HG02588 (cell line): Measurements from ENCODE around the gene RLBP1.

Source experiments
- ATAC-seq: cut with Tn5 transposase; IDR thresholded peaks from one replicate; pipeline ENCODE4 v1.9.1; 2021; ENCODE audit warnings: mild to moderate bottlenecking, moderate library complexity; ENCODE audit not compliant: unreplicated experiment

Gene RLBP1

GRCh38 chr15:89179966-89180875 lies 41.2 kb downstream of the RLBP1 start:
- no peak for ATAC-seq

- ATAC-seq, result no peak
These were observed 42.9 kb downstream of the RLBP1 start for GRCh38 chr15:89178307-89178977.

- ATAC-seq, result no peak
These were observed 43.6 kb downstream of the RLBP1 start for GRCh38 chr15:89177633-89178306.

GRCh38 chr15:89177116-89177515 lies 44.3 kb downstream of the RLBP1 start:
- no peak for ATAC-seq

GRCh38 chr15:89175617-89176191 lies 45.7 kb downstream of the RLBP1 start:
- no peak for ATAC-seq

- ATAC-seq, result no peak
These were observed 46.9 kb downstream of the RLBP1 start for GRCh38 chr15:89174476-89174875.

GRCh38 chr15:89172921-89173320 lies 48.5 kb downstream of the RLBP1 start:
- no peak for ATAC-seq

- no peak for ATAC-seq
These were observed 50.0 kb downstream of the RLBP1 start for GRCh38 chr15:89171136-89172072.

- no peak for ATAC-seq
These were observed 51.0 kb downstream of the RLBP1 start for GRCh38 chr15:89170364-89170763.

GRCh38 chr15:89168316-89168833 lies 53.0 kb downstream of the RLBP1 start:
- no peak for ATAC-seq

GRCh38 chr15:89167267-89168176 lies 53.9 kb downstream of the RLBP1 start:
- peak; percentile 74 for ATAC-seq

GRCh38 chr15:89165677-89166076 lies 55.7 kb downstream of the RLBP1 start:
- no peak for ATAC-seq

- ATAC-seq, result no peak
These were observed 56.6 kb downstream of the RLBP1 start for GRCh38 chr15:89164712-89165211.

GRCh38 chr15:89163271-89164055 lies 57.9 kb downstream of the RLBP1 start:
- ATAC-seq, result no peak

- ATAC-seq, result no peak
These were observed 59.7 kb downstream of the RLBP1 start for GRCh38 chr15:89161666-89162065.
